Kidney glomerular epithelial cell (primary cell): ENCODE measurements around the gene UBE2G2.

Source experiments
- DNase-seq: peaks from one replicate; lab custom pipeline; 2025; lab: John Stamatoyannopoulos, UW

The UBE2G2 gene

GRCh38 chr21:44763451-44764318 lies 37.9 kb downstream of the UBE2G2 start:
- DNase-seq, result no peak

GRCh38 chr21:44763050-44763378 lies 38.6 kb downstream of the UBE2G2 start:
- DNase-seq, result no peak

DNA sequence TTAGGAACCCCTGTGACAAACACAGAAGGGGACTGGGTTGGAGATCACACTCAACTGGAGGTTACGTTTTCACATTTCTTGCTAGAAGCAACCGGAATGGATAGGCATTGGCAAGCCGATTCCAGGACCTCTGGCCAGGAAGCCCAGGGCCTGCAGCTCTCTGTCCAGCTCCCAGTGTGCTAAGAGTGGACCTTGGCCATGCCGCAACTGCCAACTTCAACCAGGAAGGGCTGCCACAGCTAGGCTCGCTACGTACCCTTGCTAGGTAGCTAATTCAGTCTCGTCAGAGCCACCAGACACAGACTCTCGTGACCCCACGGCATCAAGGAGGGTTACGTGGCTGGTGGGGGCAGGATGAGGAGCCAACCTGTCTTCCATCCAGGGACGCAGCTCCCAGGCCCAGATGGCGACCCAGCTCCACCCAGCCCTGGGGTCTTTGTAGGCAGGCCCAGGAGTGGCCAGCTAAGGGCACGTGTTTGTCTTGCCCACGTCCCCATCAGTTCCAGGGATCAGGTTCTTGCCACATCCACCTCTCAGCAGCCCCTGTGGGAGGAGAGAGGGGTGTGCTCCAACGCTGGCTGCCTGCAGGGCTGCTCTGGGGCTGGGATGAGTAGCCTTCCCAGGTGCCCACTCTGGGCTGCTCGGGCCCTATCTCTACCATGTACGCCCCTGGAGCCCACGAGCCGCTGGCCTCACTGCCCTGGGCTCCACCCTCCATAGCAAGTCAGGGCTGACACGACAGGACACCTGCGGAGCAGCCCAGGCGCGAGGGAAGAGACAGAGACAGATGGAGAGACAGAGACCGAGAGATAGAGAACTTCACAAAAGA lies 39.2 kb downstream of the UBE2G2 start:
- DNase-seq, result no peak

DNA sequence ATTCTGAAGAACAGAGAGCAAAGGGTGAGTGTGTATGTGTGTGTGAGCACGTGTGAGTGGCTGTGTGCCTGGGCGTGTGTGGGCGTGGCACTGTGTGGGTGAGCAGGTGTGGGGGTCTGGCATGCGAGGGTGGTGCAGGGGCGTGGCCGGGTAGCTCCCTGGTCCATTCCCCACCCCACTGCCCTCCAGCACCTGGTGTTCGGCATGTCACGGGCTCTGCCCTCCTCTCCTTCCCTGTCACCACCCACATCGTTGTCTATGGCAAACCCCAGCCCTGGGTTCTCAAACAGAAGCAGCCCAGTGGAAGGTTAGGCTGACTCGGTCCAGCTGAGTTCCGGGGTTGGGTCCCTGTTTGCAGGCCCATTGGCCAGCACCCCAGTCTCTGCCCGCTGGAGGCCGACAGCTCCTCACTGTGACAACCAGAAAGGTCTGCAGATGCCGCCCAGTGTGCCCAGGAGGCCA lies 39.8 kb downstream of the UBE2G2 start:
- DNase-seq, result no peak

DNA sequence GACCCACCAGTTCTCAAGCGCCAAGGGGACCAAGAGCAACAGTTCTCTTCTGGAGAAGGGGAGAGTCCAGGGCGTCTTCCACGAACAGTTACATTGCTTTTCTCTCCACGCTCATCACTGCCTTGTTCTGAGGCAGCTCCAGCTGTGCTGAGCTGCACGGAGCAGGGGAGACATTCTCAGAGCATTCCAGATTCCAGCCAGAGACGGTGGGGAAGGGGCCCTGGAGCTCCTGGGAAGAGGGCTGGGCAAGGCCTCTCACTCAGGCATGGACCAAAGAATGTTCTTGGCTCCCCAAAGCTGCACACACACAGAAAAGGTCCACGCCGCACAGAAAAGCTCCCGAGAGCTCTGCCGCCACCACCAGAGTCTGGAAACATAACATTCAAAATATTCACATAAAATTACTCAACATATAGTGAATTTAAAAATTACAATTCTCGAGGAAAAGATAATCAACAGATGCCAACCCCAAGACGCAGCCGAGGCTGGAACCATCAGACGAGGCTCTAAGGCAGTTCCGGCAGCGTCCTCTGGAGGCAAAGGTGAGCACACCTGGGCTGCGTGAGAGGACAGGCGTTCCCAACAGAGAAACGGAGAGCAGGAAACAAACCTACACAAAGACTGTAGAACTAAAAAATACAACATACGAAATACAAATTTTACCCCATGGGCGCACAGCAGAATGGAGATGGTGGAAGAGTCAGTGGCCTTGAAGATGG lies 40.5 kb downstream of the UBE2G2 start:
- DNase-seq, result no peak

DNA sequence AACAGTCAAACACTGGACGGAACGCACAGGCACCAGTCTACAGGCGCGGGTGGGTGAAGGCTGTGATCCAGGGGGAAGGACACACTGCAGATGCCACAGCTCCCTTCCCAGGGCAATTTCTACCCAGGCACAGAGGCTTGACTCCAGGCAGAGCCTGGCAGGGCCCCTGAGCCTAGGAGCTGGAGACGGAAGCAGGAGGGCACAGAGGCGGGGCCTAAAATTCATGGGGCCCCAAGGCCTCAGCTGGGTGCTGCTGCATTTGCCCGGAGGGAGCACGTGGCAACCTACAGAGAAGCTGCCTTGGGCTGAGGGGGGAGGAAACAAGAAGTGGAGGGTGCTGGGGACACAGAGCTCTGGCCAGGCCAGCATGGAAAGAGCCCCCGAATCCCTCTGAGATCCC lies 41.2 kb downstream of the UBE2G2 start:
- no peak for DNase-seq

DNA sequence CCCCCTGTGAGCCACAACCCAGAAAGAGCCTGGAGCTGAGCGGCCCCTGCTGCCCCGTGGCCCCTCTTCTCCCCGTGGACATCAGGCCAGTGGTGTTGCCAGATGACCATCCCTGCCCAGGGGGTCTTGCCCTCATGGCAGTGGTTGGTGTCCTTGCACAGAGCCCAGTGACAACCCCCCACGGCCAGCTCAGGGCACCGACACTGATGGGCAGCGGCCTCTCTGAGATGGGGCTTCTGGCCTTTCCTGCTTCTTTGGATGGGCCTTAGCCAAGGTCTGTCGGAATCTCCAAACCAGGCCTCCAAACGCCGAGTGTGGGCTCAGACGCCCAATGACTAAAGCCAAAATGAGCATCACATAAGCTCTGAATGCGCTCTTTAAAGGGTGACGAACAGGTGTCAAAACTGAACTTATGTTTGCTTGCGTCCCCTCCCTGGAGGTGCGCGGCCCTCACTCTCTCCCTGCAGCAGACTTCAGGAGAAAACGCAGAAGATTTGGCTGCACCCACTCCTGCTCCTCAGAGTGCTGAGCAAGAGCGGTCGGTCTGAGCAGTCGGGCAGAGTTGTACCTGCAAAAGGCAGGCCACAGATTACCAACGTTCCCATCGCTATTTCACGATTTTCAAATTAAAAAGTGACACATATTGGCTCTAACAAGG lies 41.9 kb downstream of the UBE2G2 start:
- no peak for DNase-seq

DNA sequence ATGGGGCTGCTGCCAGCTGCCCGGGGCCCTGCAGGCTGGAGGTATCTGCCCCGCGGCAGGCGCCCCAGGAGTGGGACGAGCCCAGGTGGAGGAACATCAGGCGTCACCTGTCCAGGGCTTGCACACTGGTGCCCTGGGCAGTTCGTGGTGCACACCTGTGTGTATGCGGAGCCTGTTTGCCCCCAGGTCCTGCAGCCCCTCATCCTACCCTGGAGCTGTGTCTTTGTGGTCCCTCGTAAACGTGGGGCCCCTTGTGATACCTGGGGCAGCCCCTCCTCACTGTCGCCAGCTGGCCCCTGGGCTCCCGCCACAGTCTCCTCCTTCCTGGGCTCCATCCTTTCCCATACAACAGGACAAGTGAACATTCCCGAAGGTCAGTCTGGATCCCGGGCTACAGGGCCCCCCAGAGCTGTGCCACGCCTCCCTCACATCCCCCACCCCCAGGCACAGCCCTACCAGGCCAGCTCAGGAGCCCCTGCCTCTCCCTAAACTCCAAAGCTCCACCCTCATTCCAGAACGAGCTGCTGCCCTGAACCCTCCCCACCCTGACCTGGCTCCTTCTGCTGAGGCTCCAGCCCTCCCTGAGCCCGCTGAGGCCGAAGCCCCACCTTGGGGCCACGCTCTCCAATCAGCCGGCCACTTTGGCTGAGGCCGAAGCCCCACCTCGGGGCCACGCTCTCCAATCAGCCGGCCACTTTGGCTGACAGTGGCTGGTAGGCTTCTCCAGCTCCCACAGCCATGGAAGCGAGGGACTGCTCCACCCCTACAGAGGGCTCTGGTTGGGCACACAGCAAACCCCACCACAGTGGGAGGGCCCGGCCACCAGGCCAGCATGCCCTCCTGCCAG lies 42.6 kb downstream of the UBE2G2 start:
- DNase-seq, result no peak

- no peak for DNase-seq
Measured at GRCh38 chr21:44758141-44758561, 43.5 kb downstream of the UBE2G2 start.

GRCh38 chr21:44757731-44758130 lies 43.9 kb downstream of the UBE2G2 start:
- no peak for DNase-seq

DNA sequence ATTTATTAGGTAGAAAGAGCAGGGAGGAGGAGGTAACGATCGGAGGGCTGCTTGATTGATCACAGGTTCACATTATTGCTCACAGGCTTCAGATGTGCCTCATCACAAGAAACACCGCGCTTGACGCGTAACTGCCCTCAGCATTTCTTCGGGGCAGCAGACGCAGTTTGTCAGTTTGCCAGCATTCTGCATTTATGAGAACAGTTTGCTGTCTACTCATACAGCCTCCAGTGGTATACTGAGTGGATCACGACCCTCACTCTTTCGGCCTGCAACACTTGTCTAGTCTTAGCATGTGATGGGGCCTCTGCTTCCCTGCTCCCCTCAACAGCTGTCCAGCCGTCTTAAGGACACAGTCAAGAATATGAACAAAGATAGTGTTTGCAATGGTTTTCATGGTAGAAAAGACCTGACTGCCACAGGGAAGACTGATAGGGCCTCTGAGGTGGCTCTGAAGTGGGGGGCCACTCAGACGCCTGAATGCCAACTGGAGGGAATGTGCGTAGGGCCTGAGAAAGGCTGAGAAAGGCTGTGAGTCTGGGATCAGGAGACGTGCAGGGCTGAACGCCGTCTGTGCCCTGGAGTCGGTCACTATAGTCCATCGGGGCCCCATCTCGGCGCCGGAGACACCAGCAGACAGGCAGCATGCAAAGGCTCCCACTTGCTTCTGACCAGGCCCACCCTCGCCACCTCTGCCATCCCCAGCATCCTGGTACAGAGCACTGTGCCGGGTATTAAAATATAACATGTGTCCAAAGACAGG lies 45.0 kb downstream of the UBE2G2 start:
- DNase-seq, result no peak

GRCh38 chr21:44755227-44755626 lies 46.4 kb downstream of the UBE2G2 start:
- DNase-seq, result no peak

GRCh38 chr21:44753357-44753756 lies 48.3 kb downstream of the UBE2G2 start:
- DNase-seq, result no peak

DNA sequence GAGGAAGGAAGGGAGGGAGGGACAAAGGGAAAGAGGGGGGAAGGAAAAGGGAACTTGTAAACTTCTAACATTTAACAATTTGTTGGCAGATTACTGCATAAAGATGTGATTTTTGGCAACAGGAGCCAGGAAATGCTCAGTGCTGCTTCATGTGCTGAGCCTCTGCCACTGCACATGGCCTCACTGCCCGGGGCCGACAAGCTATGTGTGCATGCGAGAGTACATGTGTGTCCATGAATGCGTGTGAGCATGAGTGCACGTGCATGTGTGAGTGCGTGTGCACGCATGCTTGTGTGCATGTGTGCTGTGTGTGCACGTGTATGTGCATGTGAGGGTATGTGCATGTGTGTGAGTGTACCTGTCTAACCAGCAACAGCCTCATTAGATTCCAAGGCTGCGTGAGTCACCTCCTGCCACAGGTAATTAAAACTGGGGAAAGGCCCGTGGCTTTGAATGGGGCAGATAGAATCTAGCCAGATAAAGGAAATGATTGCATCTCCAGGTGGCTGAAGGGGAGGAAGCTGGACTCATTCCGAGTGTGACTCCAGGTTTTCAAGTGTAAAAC lies 48.9 kb downstream of the UBE2G2 start:
- no peak for DNase-seq

GRCh38 chr21:44751799-44752636 lies 49.6 kb downstream of the UBE2G2 start:
- DNase-seq, result no peak

DNA sequence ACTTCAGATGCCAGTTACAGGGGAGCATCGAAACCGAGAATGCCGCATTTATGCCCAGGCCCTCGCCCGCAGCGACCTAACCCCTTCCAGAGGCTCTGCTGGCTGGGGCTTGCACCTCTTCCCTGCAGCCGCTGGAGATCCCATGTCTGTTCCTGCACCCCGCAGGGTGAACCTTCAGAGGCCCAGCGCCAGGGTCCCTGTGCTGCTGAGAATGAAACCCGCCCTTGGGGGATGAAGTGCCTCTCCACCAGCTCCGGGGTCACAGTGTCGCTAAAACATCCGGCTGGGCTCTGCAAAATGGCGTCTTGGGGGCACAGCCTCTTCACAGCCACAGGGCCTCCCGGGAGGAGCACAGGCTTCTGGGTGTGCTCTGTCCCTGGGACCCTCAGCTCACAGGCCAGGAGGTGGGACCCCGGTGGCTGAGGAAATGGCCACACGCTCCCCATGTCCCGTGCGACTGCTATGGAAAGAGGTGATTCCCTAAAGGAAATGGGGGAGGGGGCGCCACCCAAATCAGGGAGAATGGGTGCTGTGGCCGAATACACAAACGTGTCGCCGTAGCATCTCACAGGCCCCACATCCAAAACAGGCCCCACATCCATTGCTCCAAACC lies 50.3 kb downstream of the UBE2G2 start:
- DNase-seq, result no peak

DNA sequence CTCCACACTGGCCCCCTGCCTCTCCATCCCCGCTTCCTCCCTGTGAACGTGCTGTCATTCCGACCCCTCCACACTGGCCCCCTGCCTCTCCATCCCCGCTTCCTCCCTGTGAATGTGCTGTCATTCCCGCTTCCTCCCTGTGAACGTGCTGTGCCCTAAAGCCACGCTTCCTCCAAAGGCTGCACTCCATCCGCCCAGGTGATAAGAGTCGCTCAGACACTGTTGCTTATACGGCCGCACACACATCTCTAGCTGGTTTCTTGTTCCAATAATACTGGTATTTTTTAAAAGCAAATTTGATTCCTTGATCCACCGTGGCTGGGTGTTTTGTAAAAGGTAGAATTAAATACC lies 51.0 kb downstream of the UBE2G2 start:
- DNase-seq, result no peak

DNA sequence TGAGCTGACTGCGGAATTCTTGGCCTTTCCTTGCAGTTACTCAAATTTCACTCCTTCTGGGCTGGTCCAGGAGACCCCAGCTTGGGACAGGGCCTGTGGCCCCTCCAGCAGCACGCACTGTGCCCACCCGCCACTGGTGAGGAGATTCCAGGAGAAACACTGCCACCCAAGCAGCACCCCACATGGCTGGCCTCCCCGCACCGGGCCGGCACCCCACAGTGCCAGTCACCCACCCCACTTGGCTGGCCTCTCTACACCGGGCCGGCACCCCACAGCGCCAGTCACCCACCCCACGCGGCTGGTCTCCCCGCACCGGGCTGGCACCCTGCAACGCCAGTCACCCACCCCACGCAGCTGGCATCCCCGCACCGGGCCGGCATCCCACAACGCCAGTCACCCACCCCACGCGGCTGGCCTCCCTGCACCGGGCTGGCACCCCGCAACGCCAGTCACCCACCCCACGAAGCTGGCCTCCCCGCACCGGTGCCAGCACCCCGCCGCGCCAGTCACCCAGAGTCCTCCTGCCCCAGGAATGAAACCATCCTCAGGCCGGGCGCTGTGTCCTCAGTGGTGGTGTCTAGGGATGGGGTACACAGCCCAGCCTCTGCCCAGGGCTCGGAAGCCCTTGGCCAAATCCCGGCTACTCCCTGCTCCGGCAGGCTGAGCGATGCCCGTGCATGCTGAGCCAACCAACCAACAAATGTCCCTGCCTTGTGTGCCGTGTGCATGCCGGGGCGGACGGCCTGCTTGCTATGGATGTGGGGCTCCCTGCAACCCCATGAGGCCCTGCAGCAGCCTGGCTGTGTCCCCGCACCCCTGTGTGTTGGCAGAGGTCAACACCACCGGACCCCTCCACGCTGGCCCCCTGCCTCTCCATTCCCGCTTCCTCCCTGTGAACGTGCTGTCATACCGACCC lies 51.6 kb downstream of the UBE2G2 start:
- DNase-seq, result no peak
